NOMO-1 treated with dmso at 0.1 percent for 144 hours (cell line): ENCODE results near the gene LYPD6.

Experiments
- DNase-seq: peaks from one replicate; lab custom pipeline; 2025; ENCODE audit not compliant: unreplicated experiment; lab: John Stamatoyannopoulos, UW

Gene LYPD6

DNA sequence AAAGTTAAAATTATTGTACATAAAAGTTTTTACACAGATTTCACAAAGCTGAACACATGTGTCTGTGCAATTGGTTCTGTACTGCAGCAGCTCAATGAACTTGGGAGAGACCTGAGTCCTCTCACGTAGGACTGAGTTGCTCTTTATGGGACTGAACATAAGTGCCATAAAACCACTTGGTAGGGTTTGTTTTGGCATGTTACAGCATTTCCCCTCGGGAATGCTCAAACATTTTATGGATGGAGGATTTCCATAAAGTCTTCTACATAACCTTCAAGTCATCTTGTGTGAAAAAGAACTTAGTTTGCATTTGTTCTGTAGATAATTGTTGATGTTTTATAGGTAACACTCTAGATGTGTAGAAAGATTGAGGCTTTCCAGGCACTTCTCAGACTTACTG is 15.9 kb downstream of the LYPD6 start:
- DNase-seq: no peak

DNA sequence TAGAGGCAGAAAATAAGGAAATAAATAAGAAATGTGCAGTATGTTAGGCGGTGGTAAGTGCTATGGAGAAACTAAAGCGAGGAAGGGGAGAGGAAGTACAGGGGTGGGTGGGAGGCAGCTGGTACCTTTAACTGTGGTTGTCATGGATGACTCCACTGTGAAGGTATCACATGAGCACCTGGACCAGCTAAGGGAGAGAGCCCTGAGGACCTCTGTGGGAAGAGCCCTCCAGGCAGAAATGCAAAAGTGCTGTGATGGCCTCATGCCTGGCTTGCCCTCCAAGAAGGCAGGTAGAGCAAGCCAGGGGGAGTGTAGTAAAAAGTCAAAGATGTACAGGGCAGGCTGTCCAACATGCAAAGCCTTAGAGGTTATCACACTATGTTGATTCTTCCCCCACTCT is 17.9 kb downstream of the LYPD6 start:
- DNase-seq: no peak

DNA sequence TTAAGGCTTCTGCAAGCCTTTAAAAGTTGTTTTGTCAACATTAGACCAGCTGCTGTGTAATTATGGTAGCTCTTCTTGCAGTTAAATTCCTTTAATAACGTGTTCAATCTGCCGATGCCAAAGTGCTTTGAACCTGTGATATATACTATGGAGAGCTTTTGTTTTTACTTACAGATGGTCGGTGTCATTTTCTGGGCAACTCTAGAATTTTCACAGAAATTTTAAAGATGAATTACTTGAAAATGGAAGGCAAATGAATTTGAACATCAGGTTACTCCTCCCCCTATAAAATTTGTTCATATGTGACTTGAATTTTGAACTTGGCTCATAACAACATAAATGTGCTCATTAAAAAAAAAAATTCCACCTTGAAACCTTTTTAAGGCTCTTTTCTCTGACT is 23.0 kb downstream of the LYPD6 start:
- DNase-seq: no peak

DNA sequence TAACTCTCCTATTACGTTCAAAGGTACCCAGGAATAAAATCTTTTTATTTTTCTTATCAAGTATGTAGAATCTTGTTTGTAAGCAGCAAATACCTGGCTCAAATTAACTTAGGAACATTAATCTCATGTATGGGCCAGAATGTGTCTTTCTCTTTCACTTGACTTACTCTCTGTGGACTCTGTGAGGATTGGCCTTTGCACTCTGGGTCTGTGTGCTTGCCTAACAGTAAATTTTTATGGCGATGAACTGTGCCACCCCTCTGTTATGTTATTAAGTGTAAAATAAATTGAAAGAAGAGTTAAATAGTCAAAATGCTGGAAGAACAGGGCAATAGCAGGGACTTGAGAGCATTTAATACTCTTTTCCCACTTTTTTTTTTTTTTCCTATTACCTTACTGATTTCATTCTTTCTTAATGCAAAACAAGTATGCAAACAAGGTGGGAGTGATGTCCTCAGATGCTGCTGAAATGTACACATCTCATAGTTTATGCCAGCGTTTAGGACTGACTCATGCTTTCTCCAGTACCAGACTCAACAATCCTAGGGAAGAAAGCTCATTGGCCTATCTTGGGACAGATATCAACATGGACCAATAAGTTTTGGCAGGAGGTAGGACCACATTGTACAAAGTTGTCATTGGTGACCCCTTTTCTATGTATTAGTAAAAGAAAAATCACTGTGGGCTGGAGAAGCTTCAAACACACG is 25.5 kb downstream of the LYPD6 start:
- DNase-seq: no peak

DNA sequence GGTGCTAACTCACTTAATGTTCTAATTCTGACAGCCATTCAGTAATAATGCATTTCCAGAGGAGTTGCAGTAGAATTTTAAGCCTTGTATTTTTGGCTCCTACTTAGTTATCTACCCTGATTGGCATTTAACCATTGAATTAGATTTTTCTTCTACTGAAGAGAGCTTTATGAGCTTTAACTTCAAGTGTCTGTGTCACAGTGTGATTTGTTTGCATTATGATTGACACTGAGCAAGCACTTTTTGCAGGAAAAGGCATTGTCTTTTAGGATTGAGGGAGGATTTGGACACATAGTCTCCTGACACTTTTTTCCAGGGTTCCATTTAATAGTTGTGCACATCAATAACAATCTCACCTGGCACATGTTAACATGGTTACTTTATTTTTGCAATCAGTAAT is 26.7 kb downstream of the LYPD6 start:
- no peak for DNase-seq

DNA sequence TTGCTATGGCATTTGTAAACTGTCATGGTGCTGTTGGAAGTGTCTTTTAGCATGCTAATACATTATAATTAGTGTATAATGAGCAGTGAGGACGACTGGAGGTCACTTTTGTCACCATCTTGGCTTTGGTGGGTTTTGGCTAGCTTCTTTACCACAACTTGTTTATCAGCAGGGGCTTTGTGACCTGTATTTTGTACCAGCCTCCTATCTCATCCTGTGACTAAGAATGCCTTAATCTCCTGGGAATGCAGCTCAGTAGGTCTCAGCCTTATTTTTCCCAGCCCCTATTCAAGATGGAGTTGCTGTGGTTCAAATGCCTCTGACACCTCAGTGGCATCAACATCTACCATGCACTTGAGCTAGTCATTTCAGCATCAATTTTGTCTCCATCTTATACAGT is 29.7 kb downstream of the LYPD6 start:
- no peak for DNase-seq

DNA sequence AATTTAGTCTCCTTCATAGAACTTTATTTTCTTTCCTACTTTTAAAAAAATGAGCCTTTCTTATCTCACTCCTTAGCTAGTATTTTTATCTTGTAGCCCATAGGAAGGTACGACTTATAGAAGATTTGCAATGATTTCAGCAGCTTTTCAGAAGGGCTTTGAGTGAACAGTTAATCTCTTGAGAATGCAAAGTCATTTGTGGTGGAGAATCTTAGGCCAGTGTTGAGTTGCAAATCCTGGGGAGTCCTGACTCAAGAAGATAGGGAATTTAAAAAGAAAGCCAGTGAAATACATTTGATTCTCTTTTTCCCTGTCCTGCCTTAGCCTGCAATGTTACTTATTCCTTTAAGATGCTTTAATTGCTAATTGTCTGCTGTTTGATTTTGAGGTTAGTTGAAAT is 33.6 kb downstream of the LYPD6 start:
- DNase-seq: no peak

DNA sequence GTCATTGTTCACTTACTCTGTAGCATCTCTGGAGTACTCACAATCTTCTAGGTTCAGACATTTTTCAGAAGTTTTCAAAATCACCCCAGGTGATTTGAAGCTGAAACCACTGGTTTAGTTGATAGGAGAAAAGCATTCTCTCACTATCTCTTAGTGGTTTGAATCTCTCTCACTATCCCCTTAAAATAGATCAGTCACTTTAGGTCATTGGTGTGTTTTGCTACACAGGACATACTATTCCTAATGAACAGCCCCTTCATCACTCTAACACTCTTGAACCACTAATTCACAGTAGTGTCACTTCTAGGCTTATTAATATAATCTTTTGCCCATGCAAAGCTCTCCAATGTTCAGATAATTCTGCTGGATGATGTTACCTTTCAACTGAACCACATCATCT is 34.5 kb downstream of the LYPD6 start:
- no peak for DNase-seq

DNA sequence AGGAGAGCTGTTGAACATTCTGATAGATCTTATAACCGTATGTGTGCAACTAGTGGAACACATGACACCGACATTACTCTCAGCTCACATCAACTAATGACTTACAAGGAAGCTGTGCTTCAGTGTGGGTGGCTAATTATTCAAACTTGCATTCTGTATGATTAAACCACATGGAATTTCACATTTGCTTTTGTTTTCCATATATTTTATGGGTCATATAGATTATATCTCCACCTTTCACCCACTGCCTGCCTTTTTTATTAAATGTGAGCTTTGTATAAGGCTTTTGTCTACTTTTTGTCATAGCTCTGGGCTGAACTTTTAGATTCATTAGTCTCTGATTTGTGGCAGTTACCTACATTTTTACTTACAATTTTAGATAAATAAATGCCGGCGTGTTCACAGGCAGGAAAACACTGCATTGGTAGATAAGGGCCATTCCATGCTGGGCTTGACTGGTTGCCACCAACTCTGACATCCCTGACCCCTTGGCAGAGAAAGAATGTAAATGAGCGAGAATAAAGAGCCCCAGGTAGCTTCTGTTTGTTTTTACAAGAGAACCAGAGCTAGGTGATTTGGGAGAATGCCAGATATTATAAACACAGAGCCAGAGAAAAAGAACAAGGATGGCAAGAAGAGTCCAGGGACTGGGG is 35.7 kb downstream of the LYPD6 start:
- no peak for DNase-seq

DNA sequence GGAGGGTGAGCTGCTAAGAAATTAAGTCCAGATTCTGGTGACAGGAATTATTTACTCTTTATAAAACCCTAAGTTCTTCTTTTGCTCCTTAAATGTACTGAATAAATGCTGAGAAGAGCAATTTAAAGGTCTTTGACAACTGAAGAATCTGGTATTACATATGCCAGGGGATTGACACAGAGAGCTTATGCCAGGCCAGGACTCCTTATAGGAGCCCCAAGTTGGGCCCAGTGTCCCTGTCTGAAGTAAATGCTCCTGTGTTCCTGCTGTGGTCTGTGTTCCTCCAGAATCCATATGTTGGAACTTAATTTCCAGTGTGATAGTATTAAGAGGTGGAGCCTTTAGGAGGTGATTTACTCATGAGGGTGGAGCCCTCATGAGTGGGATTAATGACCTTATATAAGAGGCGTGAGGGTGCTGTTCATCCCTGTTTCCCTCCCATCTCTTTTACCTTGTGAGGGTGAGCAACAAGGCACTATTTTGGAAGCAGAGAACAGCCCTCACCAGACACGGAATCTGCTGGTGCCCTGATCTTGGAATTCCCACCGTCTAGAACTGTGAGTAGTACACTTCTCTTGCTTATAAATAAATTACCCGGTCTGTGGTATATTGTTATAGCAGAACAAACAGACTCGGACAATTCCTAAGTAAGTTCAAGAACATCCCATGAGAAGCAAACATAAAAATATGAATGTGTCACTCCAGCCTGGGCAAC is 39.8 kb downstream of the LYPD6 start:
- DNase-seq: no peak

DNA sequence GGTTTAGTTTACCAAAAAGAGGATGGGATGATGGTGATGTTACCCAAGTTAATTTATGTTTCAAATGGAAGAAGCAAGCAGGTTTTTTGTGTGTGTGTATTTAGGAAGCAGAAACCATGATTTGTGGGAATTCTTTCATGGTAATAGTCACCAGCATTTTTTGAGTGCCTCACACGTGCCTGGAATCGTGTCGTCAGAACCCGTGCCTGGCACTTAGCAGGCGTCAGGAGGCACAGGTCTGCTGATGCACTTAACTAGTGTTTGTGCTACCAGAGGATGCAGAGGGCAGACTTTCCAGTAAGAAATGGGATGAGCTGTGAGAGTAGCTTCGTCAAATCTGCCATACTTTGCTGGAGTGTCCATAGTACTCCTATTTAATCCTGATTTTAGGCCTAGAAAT is 41.1 kb downstream of the LYPD6 start:
- DNase-seq: no peak

DNA sequence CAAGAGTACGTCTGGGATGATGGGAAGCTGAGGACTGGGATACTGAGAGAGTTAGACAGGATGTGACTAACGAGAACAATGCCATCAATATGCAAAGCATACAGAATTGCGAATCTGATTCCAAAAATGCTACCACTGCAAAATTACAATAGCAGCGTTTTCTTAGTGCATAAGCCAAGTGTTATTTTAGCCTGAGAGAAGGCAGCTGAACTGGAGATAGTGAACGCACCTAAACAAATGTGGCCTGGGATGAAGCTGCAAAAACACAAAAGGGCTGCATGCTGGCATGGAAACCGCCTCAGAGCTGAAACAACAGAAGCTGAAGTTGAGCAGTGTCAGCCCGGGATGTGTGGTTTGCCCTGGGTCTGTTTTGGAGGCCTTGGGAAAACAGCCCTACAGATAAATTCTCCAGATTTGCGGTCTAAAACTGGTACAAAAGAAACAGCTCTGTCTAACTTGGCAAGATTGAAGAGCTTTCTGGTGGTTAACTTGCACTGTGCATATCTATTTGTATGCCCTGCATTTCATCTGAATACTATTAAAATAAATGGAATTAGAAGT is 45.5 kb downstream of the LYPD6 start:
- DNase-seq: no peak

DNA sequence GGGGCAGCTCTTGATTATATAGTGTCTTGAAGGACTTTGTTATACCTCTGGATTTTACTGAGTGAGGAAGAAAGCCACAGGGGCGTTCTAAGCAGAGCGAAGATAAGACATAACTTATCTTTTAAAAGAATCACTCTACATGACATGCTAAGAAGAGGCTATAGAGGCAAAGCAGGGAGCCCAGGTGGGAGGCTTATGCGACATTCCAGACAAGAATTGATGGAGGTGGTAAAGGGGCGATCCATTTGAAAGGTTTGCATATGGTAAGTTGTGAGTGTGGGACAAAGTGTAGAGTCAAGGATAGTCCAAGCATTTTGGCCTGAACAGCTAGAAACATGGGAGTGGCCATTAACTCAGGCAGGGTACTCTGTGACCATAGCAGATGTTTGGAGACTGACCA is 49.8 kb downstream of the LYPD6 start:
- no peak for DNase-seq

DNA sequence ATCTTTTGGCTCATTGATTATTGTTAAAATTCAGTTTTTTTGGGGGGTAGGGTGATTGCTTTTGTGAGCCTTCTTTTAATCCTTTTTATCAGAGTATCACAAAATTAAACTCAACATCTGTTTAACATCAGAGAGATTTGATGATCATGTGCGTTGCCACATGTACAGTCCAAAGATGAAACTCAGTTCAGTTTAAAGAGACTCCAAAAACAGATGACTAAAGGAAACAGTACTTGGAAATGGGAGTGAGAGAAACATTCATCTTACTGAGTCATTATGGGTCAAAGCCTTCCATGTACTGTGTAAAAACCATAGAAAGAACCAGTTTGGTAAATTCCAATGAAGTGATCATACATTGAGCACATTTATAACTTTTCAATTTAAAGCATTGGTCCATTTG is 53.0 kb downstream of the LYPD6 start:
- DNase-seq: no peak

DNA sequence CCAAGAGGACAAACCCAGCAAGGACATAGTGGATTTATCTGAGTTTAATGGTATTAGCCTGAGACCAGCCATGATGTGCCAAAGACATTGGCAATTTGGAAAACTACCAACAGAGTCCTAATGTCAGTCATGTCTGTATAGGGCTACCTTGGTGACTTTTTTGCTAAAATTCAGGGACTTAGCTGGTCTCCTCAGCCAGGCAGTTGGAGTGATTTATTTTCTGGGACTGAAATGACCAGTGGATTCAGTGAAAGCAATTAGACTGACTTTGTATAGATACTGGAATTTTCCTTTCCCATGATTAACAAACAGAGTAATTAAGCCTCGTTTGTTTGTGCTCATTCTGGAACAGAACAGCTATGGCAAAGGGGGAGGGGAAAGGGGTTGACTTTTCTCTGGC is 55.0 kb downstream of the LYPD6 start:
- no peak for DNase-seq

DNA sequence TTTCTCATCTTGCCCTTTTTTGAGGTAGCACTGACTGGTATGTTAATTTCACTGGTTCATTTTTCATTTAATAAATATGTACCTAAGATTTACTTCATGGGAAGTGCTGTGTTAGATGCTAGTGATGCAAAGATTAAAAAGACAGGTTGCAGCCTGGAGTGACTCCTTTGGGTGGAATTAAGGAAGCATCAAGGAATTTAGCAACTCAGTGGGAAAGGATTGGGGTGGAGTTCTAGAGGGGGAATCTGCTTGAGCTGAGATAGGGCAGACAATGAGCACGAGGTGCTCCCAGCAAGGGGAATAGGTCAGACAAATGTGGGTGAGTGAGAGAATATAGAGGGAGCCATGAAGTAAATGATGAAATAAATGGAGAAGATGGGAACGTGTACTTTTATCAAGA is 57.0 kb downstream of the LYPD6 start:
- DNase-seq: no peak

DNA sequence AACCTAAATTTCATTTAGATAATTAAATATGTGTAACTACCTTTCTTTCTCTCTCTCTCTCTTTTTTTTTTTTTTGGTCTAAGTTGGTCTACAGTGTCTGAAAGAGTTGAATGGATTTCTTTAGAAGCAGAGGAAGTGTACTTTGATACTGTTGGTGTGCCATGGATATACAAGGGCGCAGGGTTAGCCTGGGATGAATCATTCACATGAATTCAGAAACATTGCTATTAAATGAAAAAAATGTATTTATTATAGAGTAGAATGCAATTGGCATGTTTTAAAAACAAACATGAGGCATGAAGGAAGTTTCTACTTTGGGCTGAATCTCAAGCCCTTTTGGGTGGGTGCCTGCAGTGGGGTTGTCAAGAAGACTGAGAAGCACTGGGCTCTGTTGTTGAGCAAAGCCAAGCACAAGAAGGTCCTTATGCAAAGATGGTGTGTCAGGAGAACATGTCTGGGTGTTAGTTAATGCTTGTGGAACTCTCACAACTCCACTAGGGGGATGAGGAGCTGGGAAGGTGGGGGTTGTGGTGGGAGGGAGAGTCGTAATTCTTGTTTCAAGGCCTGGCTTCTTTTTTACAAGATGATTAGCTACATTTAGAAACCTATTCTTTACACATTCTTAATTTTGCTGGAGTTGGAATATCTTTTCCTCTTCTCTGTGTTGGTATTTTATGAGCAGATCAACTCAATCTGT is 57.9 kb downstream of the LYPD6 start:
- DNase-seq: no peak

DNA sequence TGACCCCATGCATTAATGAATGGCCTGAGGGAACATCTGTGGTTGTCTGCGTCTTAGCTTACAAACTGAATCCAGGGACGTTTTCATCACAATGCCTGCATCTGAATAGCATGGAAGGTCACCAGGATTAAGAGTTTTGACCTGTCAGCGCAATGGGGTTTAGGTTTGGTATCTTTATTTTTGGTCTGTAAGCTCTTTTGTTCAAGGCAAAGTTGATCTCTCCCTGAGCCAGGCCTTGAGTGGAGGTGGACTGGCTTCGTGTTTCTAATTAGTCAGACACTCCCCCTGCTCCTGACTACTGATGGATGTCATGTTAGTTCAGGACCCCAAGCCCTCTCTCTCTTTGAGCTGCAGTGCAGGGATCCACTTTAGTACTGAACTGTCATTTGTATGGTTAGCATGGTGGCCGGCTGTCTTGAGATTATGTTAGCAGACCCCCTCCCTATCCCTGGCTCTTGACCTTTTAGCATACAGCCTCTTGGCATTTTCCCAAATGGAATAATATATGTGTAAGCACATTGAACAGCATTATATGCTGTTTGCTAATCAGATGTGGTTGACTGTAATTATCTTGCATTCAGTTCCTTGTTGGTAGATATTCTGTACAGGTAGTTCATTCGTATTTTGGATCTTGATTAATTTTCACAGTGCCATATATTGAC is 59.2 kb downstream of the LYPD6 start:
- no peak for DNase-seq

DNA sequence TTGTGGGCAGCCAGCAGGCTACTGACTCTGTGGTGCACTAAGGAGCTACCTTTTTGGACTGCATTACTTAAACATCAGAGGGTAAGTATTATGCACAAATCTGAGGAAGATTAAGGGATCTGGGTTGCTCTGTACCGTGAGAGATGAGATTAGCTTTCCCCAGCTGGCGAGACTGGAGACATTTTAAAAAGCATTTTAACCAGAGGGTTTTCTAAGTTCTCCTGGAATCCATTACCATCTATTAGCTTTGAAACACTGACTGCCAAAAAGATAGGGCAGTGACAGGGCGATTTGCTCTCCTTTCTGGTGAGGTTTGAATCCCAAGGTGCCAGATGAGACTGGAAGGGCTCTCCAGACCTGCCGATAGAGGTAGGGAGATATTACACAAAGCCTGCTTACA is 63.2 kb downstream of the LYPD6 start:
- DNase-seq: no peak

DNA sequence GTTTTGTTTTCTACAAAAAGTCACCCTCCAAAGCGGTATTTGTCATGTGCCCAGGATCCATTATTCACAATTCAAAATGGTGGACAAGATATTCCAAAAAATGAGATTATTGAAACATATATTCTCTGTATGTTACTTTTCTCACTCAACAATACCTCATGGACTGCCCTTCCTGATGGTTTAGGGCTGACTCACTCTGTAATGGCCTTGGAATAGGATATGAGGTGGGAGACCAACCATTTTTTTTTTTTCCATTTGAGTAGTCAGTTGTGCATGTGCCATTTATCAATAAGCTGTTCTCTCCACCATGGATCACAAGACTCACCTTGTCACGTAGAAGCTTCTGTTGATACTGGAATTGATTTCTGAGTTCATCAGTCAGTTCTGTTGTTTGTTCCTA is 64.5 kb downstream of the LYPD6 start:
- DNase-seq: no peak
